LNCAP (cell line): ENCODE results near the gene RNF141.

Source experiments
- TF ChIP-seq, protein P1 (sequence below): fragments of 450-650 bp; IDR thresholded peaks from 2 replicates; pipeline ENCODE4 v1.5.1; 2017; ENCODE audit warnings: mild to moderate bottlenecking

Gene RNF141

DNA sequence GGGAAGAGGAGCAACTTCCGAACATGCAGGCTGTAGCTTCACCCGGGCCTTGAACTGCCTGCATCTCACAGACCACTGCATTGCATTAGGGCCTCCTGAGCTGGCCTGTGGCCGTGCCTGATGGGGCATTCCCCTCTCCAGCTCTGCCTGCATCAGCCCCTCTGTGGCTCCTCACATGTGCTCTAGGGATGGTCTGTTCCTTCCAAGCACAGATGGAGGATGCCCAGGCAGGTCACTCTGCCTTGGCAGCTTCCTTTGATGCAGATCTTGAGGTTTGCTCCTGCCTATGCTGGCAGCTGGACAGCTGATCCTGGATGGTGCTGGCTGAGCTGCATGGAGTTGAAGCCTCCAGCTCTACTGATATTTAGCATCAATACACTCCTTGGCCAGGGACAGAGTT lies 57.4 kb downstream of the RNF141 start:
- TF ChIP-seq, protein P1, sequence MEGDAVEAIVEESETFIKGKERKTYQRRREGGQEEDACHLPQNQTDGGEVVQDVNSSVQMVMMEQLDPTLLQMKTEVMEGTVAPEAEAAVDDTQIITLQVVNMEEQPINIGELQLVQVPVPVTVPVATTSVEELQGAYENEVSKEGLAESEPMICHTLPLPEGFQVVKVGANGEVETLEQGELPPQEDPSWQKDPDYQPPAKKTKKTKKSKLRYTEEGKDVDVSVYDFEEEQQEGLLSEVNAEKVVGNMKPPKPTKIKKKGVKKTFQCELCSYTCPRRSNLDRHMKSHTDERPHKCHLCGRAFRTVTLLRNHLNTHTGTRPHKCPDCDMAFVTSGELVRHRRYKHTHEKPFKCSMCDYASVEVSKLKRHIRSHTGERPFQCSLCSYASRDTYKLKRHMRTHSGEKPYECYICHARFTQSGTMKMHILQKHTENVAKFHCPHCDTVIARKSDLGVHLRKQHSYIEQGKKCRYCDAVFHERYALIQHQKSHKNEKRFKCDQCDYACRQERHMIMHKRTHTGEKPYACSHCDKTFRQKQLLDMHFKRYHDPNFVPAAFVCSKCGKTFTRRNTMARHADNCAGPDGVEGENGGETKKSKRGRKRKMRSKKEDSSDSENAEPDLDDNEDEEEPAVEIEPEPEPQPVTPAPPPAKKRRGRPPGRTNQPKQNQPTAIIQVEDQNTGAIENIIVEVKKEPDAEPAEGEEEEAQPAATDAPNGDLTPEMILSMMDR, result no peak

DNA sequence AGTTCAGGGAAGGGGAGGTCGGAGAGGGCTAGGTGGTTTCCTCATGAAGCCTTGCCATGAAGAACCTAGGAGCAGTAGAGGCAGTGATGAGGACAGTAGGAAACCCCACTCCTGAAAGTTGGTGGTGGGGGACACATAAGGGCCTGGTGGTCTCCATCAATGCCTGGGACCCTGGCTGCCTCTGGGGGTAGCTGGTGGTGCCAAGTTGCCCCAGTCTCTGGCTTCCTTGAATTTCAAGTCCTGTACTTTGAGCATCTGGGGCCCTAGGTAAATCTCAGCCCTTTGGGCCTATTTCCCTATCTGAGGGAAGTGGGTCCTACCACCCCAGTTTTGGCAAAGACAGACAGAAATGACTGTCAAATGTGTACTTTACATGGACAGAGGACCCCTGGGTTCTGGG lies 57.8 kb downstream of the RNF141 start:
- TF ChIP-seq, protein P1, result no peak

DNA sequence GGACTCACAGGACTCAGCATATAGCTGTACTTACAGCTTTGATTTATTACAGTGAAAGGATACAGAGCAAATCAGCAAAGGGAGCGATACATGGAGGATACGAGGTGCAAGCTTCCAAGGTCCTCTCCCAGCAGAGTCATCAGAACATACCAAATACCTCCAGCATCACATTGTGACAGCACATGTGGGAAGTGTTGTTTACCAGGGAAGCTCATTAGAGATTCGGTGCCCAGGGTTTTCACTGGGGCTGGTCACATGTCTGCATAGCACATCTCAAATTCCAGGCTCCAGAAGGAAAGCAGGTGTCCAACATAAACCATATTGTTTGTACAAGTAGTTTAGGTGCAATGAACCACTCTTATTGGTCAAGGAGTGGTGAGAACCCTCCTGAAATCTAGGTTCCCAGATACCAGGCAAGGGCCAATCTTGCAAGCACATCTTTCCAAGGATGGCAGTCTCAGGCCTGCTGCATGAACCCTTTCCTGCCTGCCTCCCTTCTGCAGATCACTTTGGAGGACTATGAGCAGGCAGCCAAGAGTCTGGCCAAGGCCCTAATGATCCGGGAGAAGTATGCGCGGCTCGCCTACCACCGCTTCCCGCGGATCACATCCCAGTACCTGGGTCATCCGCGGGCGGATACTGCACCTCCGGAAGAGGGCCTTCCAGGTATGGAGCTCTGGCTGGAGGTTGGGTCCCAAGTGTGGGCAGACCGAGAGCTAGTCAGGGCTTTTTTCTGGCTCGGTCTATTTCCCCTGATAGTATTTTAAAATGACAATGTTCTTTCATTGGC lies 59.2 kb downstream of the RNF141 start:
- TF ChIP-seq, protein P1, result no peak

DNA sequence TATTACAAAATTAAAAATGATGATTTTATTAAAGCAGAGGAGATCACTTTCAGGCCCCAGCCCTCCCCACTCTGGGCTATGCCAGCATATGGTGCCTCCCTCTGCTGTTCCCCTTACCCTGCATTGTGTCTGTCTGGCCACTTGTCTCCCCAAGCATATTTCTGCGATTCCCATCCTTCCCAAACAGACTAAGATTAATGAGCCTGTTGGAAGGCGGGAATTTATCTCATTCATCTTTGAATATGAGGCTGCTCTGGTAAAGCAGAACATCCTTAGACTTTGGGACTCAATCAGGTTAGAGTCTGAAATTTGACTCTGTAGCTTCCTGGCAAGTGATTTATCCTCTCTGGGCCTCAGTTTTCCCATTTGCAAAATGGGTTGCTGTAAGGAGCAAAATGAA lies 60.2 kb downstream of the RNF141 start:
- TF ChIP-seq, protein P1, result no peak

DNA sequence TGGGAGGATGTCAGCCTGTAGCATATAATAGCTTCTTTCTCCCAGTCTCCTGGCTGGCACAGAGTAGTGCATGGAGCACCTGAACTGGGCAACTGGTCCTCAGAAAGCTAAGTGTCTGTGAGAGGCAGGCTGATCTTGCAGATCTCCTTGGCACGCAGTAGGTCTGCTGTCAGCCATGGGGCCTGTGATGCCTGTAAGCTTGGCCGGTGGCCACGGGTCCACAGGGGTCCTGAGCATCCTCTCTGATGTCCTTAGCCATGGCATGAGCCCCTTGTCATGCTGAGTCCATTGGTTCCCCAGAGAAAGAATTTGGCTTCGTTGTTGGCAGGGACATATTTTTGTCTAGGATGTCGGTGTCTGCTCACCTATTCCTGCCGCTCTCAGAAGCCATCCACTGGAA lies 61.0 kb downstream of the RNF141 start:
- TF ChIP-seq, protein P1, result no peak

DNA sequence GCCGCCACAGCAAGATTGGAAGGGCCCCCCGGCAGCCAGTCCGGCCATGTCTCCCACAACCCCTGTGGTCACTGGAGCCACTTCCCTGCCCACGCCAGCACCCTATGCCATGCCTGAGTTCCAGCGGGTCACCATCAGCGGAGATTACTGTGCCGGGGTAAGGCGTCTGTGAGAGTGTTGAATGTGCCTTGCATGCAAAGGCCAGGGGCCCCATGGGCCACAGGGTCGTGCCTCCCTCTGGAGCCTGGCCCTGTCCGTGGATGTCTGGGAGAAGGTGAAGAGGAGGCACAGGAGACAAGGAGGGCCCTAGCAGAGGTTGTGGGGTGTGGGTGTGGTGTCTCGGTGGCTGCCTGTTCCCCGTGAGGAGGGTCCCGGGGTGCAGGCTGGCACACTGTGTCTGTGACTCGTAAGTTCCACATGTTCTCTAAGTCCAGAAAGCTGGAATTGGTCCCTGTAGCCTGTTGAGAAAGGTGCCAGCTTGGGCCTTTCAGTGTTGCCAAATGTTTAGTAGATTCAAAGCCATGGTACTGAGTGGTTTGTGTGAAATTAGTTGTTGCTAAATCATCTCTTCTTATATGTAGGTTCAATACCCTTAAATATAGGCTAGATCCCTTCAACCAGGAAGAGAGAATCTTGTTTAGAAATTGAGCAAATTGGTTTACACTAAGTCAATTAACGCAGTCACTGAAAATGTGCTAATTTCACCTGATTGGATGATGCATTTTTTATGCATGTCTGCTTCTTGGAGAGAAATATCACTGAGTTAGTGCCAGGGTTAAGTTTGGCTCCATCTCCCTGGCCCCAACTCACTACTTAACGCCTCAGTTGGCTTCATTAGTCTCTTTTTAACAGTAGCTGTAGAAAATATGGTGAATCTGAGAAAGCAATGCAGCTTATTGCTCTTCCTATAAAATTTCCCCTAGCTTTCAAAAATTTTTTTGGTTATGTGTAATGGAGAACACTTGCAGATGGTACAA lies 62.1 kb downstream of the RNF141 start:
- TF ChIP-seq, protein P1, result no peak

DNA sequence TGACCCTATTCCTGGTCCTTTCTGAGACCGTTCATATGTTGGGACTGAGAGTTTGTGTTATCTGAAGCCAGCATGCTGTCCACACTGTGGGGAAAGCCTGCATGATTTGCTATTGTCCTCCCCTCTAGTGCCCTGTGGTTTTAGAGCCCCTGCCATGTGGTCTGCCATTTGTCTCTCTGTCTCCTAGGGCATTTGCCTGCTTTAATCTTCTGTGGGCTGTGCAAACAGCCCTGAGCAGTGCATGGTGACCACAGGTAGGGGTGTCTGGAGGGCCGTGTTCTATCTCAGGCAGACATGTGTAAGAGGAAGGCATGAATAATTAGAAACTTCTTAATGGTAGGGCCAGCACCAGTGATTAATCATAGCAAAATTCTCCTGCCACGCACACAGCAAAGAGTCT lies 62.9 kb downstream of the RNF141 start:
- TF ChIP-seq, protein P1, result no peak
